Measurements from ENCODE around the gene MICAL2.
"Not testable (repeated sequence)": the region's sequence is repeated elsewhere in the genome, so short reads cannot be mapped to it uniquely, and the experiment has no call there.

The MICAL2 gene

DNA sequence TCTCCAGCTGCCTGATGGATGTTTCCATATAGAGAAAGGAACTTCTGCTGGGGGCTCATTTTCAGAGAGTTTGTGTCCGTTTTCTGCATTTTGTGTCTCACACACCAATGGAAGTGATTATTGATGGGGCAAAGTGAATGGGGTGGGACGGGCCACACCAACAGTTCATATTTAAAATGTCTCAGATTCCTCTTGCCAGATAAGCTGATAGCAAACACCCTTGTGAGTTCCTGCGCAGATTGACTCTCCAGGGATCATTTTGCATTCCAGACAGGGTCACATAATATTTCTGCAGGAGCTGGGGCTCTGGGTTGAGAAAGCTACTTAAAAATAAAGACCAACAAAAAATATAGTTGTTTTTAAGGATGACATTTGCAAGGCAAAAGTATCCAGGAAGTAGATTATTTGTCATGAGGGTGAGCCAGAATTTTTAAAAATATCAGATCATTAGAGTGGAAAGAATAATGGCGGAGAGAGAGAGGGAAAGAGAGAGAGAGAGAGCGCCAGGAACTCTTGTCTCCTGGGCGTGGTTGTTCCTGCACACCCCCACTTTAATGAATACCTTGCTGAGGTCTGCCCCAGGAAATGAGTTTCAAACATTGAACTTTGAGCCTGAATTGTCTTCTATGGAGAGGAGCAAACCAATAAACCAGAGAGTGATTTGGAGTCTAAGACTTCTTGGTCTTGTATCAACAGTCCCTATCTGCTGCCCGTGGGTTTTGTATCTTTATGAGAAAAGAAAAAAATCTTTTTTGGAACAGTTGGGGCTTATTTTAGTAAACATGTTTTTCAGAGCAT is 33.3 kb downstream of the MICAL2 start:
- Histone ChIP-seq H3K27ac (ENCODE audit: low read depth, low read length) (no peak overlapping the region), H3K9me3 (ENCODE audit: low read length) (no peaks in the 10 kb centered on the region), H3K27me3 (ENCODE audit: control insufficient read depth in 1 of 2, insufficient read depth in 2 of 2, low read length in 2 of 2) (no peaks in the 10 kb centered on the region), H3K4me3 (ENCODE audit: low read depth in 1 of 2, low read length in 2 of 2) (no peak overlapping the region), H3K9ac (ENCODE audit: low read length) (no peak overlapping the region), H3K4me1 (ENCODE audit: insufficient read depth, low read length) (peaks cover 62% of the 10 kb centered on the region), H3K36me3 (ENCODE audit: insufficient read depth, low read length) (no peaks in the 10 kb centered on the region)

DNA sequence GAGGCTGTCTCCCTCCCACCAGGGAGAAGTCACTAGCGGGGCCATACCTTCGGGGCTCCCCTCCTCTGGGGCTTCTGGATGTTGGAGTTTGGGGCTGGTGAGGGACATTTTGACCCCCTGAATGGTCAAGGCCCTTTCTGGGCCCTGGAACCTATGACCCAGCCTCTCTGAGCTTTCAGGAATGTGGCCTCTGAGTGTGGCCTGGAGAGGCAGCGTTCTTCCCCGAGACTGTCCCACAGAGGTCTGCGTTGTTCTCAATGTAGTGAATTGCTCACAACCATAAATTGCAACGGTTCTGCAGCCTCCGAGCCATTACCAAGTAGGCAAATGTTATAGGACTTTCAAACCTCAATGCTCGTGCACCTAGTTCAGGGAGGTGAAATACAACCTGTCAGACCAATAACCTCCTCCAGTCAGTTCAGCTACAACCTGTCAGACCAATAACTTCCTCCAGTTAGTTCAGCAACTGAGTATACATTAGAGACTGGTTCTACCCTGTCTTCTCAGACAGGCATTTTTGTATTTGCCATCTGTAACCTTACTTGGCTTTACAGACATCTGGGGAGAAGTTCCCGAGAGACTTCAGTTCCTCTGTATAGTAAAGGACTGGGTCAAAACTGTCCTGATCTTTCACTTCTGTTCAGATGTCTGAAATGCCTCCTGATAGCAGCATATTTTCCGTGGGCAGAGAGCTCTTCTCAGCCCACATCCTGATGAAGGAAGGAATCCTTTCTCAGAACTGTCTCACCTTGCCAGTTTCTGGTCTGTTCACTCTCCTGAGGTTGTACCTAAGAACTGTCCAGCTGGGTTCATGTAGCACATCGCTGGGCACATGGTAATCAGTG is 34.2 kb downstream of the MICAL2 start:
- Histone ChIP-seq H3K4me3 (ENCODE audit: low read depth in 1 of 2, low read length in 2 of 2) (no peak overlapping the region), H3K9me3 (ENCODE audit: low read length) (no peaks in the 10 kb centered on the region), H3K9ac (ENCODE audit: low read length) (no peak overlapping the region), H3K27ac (ENCODE audit: low read depth, low read length) (no peak overlapping the region), H3K4me1 (ENCODE audit: insufficient read depth, low read length) (peaks cover 53% of the 10 kb centered on the region), H3K36me3 (ENCODE audit: insufficient read depth, low read length) (no peaks in the 10 kb centered on the region), H3K27me3 (ENCODE audit: control insufficient read depth in 1 of 2, insufficient read depth in 2 of 2, low read length in 2 of 2) (no peaks in the 10 kb centered on the region)

DNA sequence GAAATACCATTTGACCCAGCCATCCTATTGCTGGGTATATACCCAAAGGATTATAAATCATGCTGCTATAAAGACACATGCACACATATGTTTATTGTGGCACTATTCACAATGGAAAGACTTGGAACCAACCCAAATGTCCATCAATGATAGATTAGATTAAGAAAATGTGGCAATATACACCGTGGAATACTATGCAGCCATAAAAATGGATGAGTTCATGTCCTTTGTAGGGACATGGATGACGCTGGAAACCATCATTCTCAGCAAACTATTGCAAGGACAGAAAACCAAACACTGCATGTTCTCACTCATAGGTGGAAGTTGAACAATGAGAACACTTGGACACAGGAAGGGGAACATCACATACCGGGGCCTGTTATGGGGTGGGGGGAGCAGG is 36.3 kb downstream of the MICAL2 start:
- not testable (repeated sequence) for H3K27ac ChIP-seq (ENCODE audit: low read depth, low read length); H3K9ac ChIP-seq (ENCODE audit: low read length); H3K4me3 ChIP-seq (ENCODE audit: low read depth in 1 of 2, low read length in 2 of 2); H3K36me3 ChIP-seq (ENCODE audit: insufficient read depth, low read length); H3K27me3 ChIP-seq (ENCODE audit: control insufficient read depth in 1 of 2, insufficient read depth in 2 of 2, low read length in 2 of 2); H3K9me3 ChIP-seq (ENCODE audit: low read length)
- H3K4me1 ChIP-seq (ENCODE audit: insufficient read depth, low read length) = peaks cover 32% of the 10 kb centered on the region

DNA sequence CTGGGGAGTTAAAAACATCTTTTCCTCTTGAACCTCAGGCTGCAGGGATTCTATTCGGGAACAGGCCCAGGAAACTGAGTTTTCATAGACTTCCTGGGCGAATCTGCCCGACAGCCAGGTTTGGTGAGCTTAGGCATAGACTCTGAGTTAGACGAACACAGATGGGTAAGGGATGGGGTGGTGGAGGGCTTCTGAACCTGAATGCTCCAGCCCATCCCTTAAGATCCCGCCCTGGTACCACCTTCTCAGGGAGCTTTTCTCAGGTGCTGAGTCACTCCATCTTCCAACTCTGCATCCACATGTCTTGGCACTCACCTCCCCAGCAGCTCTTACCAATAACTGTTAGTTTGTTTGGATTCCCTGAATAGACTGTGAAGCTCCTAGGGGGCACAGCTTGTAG is 37.4 kb downstream of the MICAL2 start:
- Histone ChIP-seq H3K9me3 (ENCODE audit: low read length) (no peaks in the 10 kb centered on the region), H3K36me3 (ENCODE audit: insufficient read depth, low read length) (no peaks in the 10 kb centered on the region), H3K4me3 (ENCODE audit: low read depth in 1 of 2, low read length in 2 of 2) (no peak overlapping the region), H3K27ac (ENCODE audit: low read depth, low read length) (no peak overlapping the region), H3K4me1 (ENCODE audit: insufficient read depth, low read length) (peaks cover 21% of the 10 kb centered on the region), H3K9ac (ENCODE audit: low read length) (no peak overlapping the region), H3K27me3 (ENCODE audit: control insufficient read depth in 1 of 2, insufficient read depth in 2 of 2, low read length in 2 of 2) (no peaks in the 10 kb centered on the region)

- peaks cover 14% of the 10 kb centered on the region for H3K4me1 ChIP-seq (ENCODE audit: insufficient read depth, low read length)
- no peak overlapping the region for H3K27ac ChIP-seq (ENCODE audit: low read depth, low read length)
- H3K9ac ChIP-seq (ENCODE audit: low read length) = no peak overlapping the region
- H3K27me3 ChIP-seq (ENCODE audit: control insufficient read depth in 1 of 2, insufficient read depth in 2 of 2, low read length in 2 of 2) = no peaks in the 10 kb centered on the region
- no peaks in the 10 kb centered on the region for H3K9me3 ChIP-seq (ENCODE audit: low read length)
- no peak overlapping the region for H3K4me3 ChIP-seq (ENCODE audit: low read depth in 1 of 2, low read length in 2 of 2)
- H3K36me3 ChIP-seq (ENCODE audit: insufficient read depth, low read length) = peaks cover 1% of the 10 kb centered on the region
Measured at GRCh38 chr11:12148466-12148865, 38.1 kb downstream of the MICAL2 start.

- peaks cover 5% of the 10 kb centered on the region for H3K36me3 ChIP-seq (ENCODE audit: insufficient read depth, low read length)
- H3K9ac ChIP-seq (ENCODE audit: low read length) = no peak overlapping the region
- H3K4me1 ChIP-seq (ENCODE audit: insufficient read depth, low read length) = peaks cover 10% of the 10 kb centered on the region
- H3K27ac ChIP-seq (ENCODE audit: low read depth, low read length) = no peak overlapping the region
- H3K27me3 ChIP-seq (ENCODE audit: control insufficient read depth in 1 of 2, insufficient read depth in 2 of 2, low read length in 2 of 2) = no peaks in the 10 kb centered on the region
- H3K9me3 ChIP-seq (ENCODE audit: low read length) = no peaks in the 10 kb centered on the region
- no peak overlapping the region for H3K4me3 ChIP-seq (ENCODE audit: low read depth in 1 of 2, low read length in 2 of 2)
Measured at GRCh38 chr11:12148882-12149281, 38.5 kb downstream of the MICAL2 start.

DNA sequence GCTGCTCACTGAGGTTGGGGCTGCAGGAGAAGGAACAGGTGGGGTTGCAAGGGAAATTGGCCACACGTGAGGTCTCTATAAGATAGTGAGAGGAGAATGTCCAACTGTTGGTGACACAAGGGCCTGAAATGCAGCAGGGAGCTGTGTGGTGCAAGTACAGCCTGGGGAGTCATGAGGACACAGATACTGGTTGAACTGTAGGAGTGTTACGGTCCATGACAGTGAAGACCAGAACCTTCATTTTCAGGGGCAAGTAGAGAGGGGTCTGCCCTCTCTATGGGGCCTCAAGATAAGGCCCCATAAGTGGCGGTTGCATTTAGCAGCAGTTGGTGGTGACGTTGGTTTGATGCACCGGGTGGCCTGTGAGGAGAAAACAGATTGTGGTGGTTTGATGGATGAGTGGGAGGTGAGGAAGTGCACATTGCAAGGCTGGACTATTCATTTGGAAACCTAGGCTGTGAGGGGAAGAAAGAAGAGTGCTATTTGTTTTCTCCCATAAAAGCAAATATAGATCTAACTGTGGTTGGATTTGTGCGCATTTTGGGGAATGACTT is 39.4 kb downstream of the MICAL2 start:
- H3K36me3 ChIP-seq (ENCODE audit: insufficient read depth, low read length) = peaks cover 9% of the 10 kb centered on the region
- H3K9ac ChIP-seq (ENCODE audit: low read length) = no peak overlapping the region
- no peaks in the 10 kb centered on the region for H3K9me3 ChIP-seq (ENCODE audit: low read length)
- H3K27me3 ChIP-seq (ENCODE audit: control insufficient read depth in 1 of 2, insufficient read depth in 2 of 2, low read length in 2 of 2) = no peaks in the 10 kb centered on the region
- peaks cover 1% of the 10 kb centered on the region for H3K4me1 ChIP-seq (ENCODE audit: insufficient read depth, low read length)
- H3K27ac ChIP-seq (ENCODE audit: low read depth, low read length) = no peak overlapping the region
- no peak overlapping the region for H3K4me3 ChIP-seq (ENCODE audit: low read depth in 1 of 2, low read length in 2 of 2)

- peaks cover 15% of the 10 kb centered on the region for H3K36me3 ChIP-seq (ENCODE audit: insufficient read depth, low read length)
- H3K27me3 ChIP-seq (ENCODE audit: control insufficient read depth in 1 of 2, insufficient read depth in 2 of 2, low read length in 2 of 2) = no peaks in the 10 kb centered on the region
- peaks cover 4% of the 10 kb centered on the region for H3K4me1 ChIP-seq (ENCODE audit: insufficient read depth, low read length)
- H3K9ac ChIP-seq (ENCODE audit: low read length) = no peak overlapping the region
- no peaks in the 10 kb centered on the region for H3K9me3 ChIP-seq (ENCODE audit: low read length)
- no peak overlapping the region for H3K4me3 ChIP-seq (ENCODE audit: low read depth in 1 of 2, low read length in 2 of 2)
- no peak overlapping the region for H3K27ac ChIP-seq (ENCODE audit: low read depth, low read length)
Measured at GRCh38 chr11:12150831-12151382, 40.5 kb downstream of the MICAL2 start.

GRCh38 chr11:12152321-12152720 is 41.9 kb downstream of the MICAL2 start:
- Histone ChIP-seq H3K9ac (ENCODE audit: low read length) (no peak overlapping the region), H3K9me3 (ENCODE audit: low read length) (no peaks in the 10 kb centered on the region), H3K4me3 (ENCODE audit: low read depth in 1 of 2, low read length in 2 of 2) (no peak overlapping the region), H3K27me3 (ENCODE audit: control insufficient read depth in 1 of 2, insufficient read depth in 2 of 2, low read length in 2 of 2) (no peaks in the 10 kb centered on the region), H3K36me3 (ENCODE audit: insufficient read depth, low read length) (peaks cover 15% of the 10 kb centered on the region), H3K27ac (ENCODE audit: low read depth, low read length) (no peak overlapping the region), H3K4me1 (ENCODE audit: insufficient read depth, low read length) (peaks cover 18% of the 10 kb centered on the region)

DNA sequence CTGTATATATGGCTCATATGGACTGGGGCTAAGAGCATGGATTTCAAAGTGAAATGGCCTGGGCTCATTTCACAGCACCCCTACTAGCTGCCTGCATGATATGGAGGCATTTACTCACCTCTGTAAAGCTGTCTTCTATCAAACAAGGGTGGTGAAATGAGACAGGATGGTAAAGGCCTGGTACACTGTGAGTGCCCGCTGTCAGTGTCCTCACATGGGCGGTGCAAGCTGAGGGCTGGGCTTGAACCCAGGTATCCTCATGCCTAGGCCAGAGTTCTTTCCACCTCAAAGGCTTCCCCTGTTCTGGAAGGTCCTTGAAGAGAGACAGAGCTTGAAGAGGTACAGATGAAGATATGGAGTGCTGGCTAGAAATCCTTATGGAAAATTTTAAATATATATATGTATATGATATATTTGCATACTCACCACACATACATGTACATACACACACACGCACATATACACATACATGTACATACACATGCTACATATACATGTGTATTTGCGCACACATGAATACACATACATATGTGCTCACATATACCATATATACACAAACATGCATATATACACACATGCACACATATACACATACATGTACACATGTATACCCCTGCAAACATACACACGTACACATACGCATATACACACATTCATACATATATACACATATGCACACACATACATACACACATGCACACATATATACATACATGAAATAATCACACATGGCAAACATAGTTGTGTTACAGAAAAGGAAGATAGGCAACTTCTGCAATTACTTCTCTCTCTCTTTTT is 44.7 kb downstream of the MICAL2 start:
- Histone ChIP-seq H3K36me3 (ENCODE audit: insufficient read depth, low read length) (peaks cover 15% of the 10 kb centered on the region), H3K27ac (ENCODE audit: low read depth, low read length) (no peak overlapping the region), H3K27me3 (ENCODE audit: control insufficient read depth in 1 of 2, insufficient read depth in 2 of 2, low read length in 2 of 2) (no peaks in the 10 kb centered on the region), H3K4me3 (ENCODE audit: low read depth in 1 of 2, low read length in 2 of 2) (no peak overlapping the region), H3K9ac (ENCODE audit: low read length) (no peak overlapping the region), H3K9me3 (ENCODE audit: low read length) (no peaks in the 10 kb centered on the region), H3K4me1 (ENCODE audit: insufficient read depth, low read length) (peaks cover 46% of the 10 kb centered on the region)

DNA sequence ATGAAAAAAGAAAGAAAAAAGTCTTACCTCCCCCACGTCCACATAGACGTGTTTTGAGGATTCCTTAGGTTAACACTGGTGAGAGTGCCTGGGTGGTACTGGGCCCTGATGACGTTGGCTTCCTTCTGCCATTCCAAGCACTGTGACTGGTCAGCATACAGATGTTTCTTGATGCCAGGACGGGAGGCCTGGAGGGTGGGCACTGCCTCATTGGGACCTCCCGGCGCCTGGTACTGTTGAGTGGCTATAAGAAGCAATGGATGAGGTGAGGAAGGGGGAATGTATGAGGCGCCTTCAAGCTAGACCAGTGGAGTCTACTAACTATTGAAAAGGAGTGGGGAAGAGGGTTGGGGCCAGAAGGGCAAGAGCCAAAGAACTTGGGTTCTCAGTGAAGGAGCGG is 45.3 kb downstream of the MICAL2 start:
- Histone ChIP-seq H3K4me3 (ENCODE audit: low read depth in 1 of 2, low read length in 2 of 2) (no peak overlapping the region), H3K36me3 (ENCODE audit: insufficient read depth, low read length) (peaks cover 15% of the 10 kb centered on the region), H3K27ac (ENCODE audit: low read depth, low read length) (peak overlapping the region; percentile 71)

More for the DNA sequence above, 45.3 kb downstream of the MICAL2 start:
- H3K9ac ChIP-seq (ENCODE audit: low read length) = no peak overlapping the region
- no peaks in the 10 kb centered on the region for H3K27me3 ChIP-seq (ENCODE audit: control insufficient read depth in 1 of 2, insufficient read depth in 2 of 2, low read length in 2 of 2)
- peaks cover 52% of the 10 kb centered on the region for H3K4me1 ChIP-seq (ENCODE audit: insufficient read depth, low read length)
- no peaks in the 10 kb centered on the region for H3K9me3 ChIP-seq (ENCODE audit: low read length)

Measured in muscle layer of colon (tissue), 2 donors.